Panc1 (cell line): ENCODE data around the gene CFAP77. TPM values are rescaled to one million over a fixed set of nuclear protein-coding genes. Genes with fewer than 3 reads are reported as not detected.

Experiments used
- ATAC-seq: fragments of 200-7000 bp; cut with Tn5 transposase; 2 replicates; pipeline ENCODE4 v1.9.1; 2020; ENCODE audit warnings: mild to moderate bottlenecking, moderate library complexity
- BruUV-seq: library from RNA; stranded (reverse); fragments of 400-500 nt; replicated peaks from 2 replicates; lab custom pipeline; 2021; lab: Mats Ljungman, UMichigan
- CTCF ChIA-PET: fragments of 300-600 bp; sonication (Branson Sonifier 250); formaldehyde crosslinking; loops from one replicate; lab custom pipeline; 2022; ENCODE audit warnings: antibody characterized with exemption; lab: Charles Lee
- POLR2A ChIA-PET: fragments of 300-600 bp; sonication (Branson Sonifier 250); formaldehyde crosslinking; loops from one replicate; lab custom pipeline; 2022; ENCODE audit warnings: antibody characterized with exemption; lab: Charles Lee
- DNase-seq: peaks from one replicate; pipeline ENCODE4 v3.0.0-alpha.2; 2010; ENCODE audit warnings: low read depth, low spot score
- H3K27ac ChIP-seq: 2 replicates; pipeline ENCODE4 v1.5.1; 2011; ENCODE audit warnings: mild to moderate bottlenecking, low read length, inconsistent platforms
- H3K27me3 ChIP-seq: fragments of 200-500 bp; sonication (Bioruptor generic); 2 replicates; pipeline ENCODE4 v1.6.0; 2014; ENCODE audit warnings: low read length, inconsistent platforms; ENCODE audit not compliant: control insufficient read depth, insufficient read depth
- H3K36me3 ChIP-seq: fragments of 200-500 bp; sonication (Bioruptor generic); 2 replicates; pipeline ENCODE4 v1.5.1; 2014; ENCODE audit warnings: inconsistent platforms, mild to moderate bottlenecking, low read length, moderate library complexity; ENCODE audit not compliant: control insufficient read depth, insufficient read depth
- H3K4me1 ChIP-seq: 2 replicates; pipeline ENCODE4 v1.5.1; 2011; ENCODE audit warnings: inconsistent platforms, mild to moderate bottlenecking, low read length, moderate library complexity; ENCODE audit not compliant: control insufficient read depth, insufficient read depth
- H3K4me3 ChIP-seq, 2 experiments: 2 replicates each; pipeline ENCODE4 v1.5.1; 2011 to 2012; ENCODE audit warnings: low read depth in 2 of 2, low read length in 2 of 2, mild to moderate bottlenecking in 2 of 2, inconsistent platforms in 1 of 2, moderate library complexity in 1 of 2
- H3K9me3 ChIP-seq: fragments of 200-500 bp; sonication (Bioruptor generic); 2 replicates; pipeline ENCODE4 v1.5.1; 2014; ENCODE audit warnings: low read depth, mild to moderate bottlenecking, inconsistent platforms, low read length, moderate library complexity; ENCODE audit not compliant: control insufficient read depth, insufficient read depth
- POLR2AphosphoS5 ChIP-seq: IDR thresholded peaks from 2 replicates; pipeline ENCODE4 v1.6.1; 2012; ENCODE audit warnings: mild to moderate bottlenecking, low read depth, low read length, moderate library complexity
- SIN3A ChIP-seq: IDR thresholded peaks from 2 replicates; pipeline ENCODE4 v1.6.1; 2012; ENCODE audit warnings: low read depth, mild to moderate bottlenecking, low read length, moderate library complexity, borderline replicate concordance; ENCODE audit not compliant: insufficient read depth
- TCF7L2 ChIP-seq: IDR thresholded peaks from 2 replicates; pipeline ENCODE4 v1.6.1; 2011; ENCODE audit warnings: mild to moderate bottlenecking, low read depth, low read length, inconsistent platforms
- in situ Hi-C: cut with HindIII; loops from 2 replicates; pipeline ENCODE4 v1.10.0; 2016; ENCODE audit warnings: low sequenced_read_pairs, low pct_unique_long_range_greater_than_20kb
- intact Hi-C: fragments of 100-400 bp; cut with micrococcal nuclease; formaldehyde crosslinking; loops from one replicate; pipeline ENCODE4 v1.10.0; 2022; ENCODE audit not compliant: unreplicated experiment
- total RNA-seq: library from RNA; stranded (reverse); gene quantifications from one replicate; pipeline ENCODE4 v1.2.1, GENCODE V29; 2021; ENCODE audit not compliant: unreplicated experiment
- TF ChIP-seq, protein P1 (sequence below): fragments of 450-650 bp; IDR thresholded peaks from 2 replicates; pipeline ENCODE4 v1.5.1; 2017; ENCODE audit warnings: mild to moderate bottlenecking
- TF ChIP-seq, protein P2 (sequence below), 2 experiments: IDR thresholded peaks; 2 replicates each; pipeline ENCODE4 v1.6.1; 2011 to 2012; ENCODE audit warnings: low read depth in 2 of 2, control low read depth in 1 of 2, low read length in 1 of 2, mild to moderate bottlenecking in 1 of 2, moderate library complexity in 1 of 2; ENCODE audit not compliant: insufficient read depth in 1 of 2

The CFAP77 gene
- total RNA-seq, 1 experiment from 2014 or later, result not detected

DNA sequence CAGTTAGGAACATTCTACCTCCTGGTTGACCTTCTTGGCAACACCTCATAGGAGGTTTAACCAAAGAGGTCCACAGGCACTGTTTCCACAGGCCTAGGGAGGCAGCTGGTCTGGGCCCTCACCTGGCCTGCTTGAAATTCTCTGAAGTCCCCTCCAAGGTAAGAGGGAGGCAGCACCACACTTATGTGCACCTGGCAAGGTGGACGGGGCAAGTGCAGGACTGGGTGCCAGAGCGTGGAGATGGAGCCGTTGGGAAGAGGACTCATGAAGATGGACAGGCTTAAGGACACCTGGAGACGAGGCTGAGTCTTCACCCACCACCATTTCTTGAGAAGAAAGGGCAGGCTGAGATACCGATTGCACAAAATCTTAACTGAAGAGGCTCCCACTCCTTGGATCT lies 165.8 kb downstream of the CFAP77 start:
- no peak for TF ChIP-seq SIN3A
- no peak for TF ChIP-seq TCF7L2
- TF ChIP-seq, protein P1, sequence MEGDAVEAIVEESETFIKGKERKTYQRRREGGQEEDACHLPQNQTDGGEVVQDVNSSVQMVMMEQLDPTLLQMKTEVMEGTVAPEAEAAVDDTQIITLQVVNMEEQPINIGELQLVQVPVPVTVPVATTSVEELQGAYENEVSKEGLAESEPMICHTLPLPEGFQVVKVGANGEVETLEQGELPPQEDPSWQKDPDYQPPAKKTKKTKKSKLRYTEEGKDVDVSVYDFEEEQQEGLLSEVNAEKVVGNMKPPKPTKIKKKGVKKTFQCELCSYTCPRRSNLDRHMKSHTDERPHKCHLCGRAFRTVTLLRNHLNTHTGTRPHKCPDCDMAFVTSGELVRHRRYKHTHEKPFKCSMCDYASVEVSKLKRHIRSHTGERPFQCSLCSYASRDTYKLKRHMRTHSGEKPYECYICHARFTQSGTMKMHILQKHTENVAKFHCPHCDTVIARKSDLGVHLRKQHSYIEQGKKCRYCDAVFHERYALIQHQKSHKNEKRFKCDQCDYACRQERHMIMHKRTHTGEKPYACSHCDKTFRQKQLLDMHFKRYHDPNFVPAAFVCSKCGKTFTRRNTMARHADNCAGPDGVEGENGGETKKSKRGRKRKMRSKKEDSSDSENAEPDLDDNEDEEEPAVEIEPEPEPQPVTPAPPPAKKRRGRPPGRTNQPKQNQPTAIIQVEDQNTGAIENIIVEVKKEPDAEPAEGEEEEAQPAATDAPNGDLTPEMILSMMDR, result no peak
- TF ChIP-seq, protein P2, sequence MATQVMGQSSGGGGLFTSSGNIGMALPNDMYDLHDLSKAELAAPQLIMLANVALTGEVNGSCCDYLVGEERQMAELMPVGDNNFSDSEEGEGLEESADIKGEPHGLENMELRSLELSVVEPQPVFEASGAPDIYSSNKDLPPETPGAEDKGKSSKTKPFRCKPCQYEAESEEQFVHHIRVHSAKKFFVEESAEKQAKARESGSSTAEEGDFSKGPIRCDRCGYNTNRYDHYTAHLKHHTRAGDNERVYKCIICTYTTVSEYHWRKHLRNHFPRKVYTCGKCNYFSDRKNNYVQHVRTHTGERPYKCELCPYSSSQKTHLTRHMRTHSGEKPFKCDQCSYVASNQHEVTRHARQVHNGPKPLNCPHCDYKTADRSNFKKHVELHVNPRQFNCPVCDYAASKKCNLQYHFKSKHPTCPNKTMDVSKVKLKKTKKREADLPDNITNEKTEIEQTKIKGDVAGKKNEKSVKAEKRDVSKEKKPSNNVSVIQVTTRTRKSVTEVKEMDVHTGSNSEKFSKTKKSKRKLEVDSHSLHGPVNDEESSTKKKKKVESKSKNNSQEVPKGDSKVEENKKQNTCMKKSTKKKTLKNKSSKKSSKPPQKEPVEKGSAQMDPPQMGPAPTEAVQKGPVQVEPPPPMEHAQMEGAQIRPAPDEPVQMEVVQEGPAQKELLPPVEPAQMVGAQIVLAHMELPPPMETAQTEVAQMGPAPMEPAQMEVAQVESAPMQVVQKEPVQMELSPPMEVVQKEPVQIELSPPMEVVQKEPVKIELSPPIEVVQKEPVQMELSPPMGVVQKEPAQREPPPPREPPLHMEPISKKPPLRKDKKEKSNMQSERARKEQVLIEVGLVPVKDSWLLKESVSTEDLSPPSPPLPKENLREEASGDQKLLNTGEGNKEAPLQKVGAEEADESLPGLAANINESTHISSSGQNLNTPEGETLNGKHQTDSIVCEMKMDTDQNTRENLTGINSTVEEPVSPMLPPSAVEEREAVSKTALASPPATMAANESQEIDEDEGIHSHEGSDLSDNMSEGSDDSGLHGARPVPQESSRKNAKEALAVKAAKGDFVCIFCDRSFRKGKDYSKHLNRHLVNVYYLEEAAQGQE (IDR thresholded peaks at IDR 0.05; ENCODE audit: insufficient read depth in 1 of 2, low read depth in 2 of 2, low read length in 1 of 2), result no peak
- no peak for TF ChIP-seq POLR2AphosphoS5
- POLR2A ChIA-PET, result no interaction called here
- in situ Hi-C loops (no loop called here), intact Hi-C loops (loop anchor here (2.0 kb wide), 1 partner anchor 69 kb away; no protein-coding TSS in a partner anchor)
- BruUV-seq, result no TSS peak
- Histone ChIP-seq H3K27ac (no peak overlapping the region), H3K27me3 (peaks cover 7% of the 10 kb centered on the region; the same call in 1 of the 2 replicates), H3K4me3 (no peak overlapping the region), H3K4me1 (no peaks in the 10 kb centered on the region), H3K9me3 (no peaks in the 10 kb centered on the region), H3K36me3 (no peaks in the 10 kb centered on the region)
- DNase-seq, result no peak
- no peak for ATAC-seq
- CTCF ChIA-PET, result interaction anchor here (0.7 kb wide), 1 partner anchor 162 kb away, joined by 3 read pairs; no protein-coding TSS in a partner anchor

DNA sequence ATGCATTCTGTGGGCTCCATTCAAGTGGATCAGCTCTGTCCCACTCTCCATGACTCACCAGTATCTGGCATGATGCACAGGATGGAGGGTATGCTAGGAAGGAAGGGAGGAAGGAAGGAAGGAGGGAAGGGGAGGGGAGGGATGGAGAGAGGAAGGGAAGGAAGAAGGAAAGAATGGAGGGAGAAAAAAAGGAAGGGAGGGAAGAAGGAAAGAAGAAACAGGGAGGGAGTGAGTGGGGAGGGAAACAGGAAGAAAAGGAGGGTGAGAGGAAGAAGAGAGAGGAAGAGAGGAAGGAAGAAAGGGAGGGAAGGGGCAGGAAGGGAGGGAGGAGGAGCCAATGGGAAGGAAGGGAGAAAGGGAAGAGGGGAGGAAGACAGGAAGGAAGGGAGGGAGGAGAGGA lies 167.1 kb downstream of the CFAP77 start:
- in situ Hi-C loops (no loop called here), intact Hi-C loops (no loop called here)
- no peak overlapping the region for H3K27ac ChIP-seq
- no peaks in the 10 kb centered on the region for H3K4me1 ChIP-seq
- no TSS peak for BruUV-seq
- H3K27me3 ChIP-seq, result peaks cover 7% of the 10 kb centered on the region; the same call in 1 of the 2 replicates
- ATAC-seq (no peak), DNase-seq (no peak)
- H3K9me3 ChIP-seq, result no peaks in the 10 kb centered on the region
- no peak overlapping the region for H3K4me3 ChIP-seq
- TF ChIP-seq POLR2AphosphoS5, result no peak
- TF ChIP-seq TCF7L2, result no peak
- TF ChIP-seq, protein P1, result no peak
- TF ChIP-seq, protein P2 (IDR thresholded peaks at IDR 0.05; ENCODE audit: insufficient read depth in 1 of 2, low read depth in 2 of 2, low read length in 1 of 2), result no peak
- TF ChIP-seq SIN3A, result no peak
- no peaks in the 10 kb centered on the region for H3K36me3 ChIP-seq
- ChIA-PET CTCF (interaction anchor here (0.7 to 0.9 kb wide), 2 partner anchors 76 to 165 kb away, joined by 3 to 5 read pairs; no protein-coding TSS in a partner anchor), POLR2A (interaction anchor here (0.5 to 0.7 kb wide), 2 partner anchors 76 to 434 kb away, joined by 4 to 9 read pairs; no protein-coding TSS in a partner anchor)
